ENCODE measurements around the gene C1orf226.
"Not testable (repeated sequence)": the region's sequence is repeated elsewhere in the genome, so short reads cannot be mapped to it uniquely, and the experiment has no call there.

Gene C1orf226, protein sequence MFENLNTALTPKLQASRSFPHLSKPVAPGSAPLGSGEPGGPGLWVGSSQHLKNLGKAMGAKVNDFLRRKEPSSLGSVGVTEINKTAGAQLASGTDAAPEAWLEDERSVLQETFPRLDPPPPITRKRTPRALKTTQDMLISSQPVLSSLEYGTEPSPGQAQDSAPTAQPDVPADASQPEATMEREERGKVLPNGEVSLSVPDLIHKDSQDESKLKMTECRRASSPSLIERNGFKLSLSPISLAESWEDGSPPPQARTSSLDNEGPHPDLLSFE

DNA sequence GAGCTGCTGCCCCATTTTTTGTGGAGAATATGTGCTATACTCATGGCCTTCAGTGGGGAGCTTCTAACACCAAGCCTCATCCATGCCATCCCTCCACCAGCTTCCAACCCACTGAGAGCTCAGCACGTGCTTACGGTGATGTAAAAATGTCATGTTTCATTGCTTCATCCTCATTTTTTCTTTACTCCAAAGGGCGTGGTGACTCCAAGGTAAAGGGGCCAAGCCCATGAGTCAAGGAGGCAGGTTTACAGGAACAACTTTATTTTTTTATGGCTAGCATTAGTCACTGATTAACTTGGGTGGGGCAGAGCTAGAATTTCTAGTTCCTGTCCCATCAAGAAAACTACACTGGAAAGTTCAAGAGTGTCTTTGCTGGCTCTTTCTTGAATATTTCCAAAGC is at the start of gene C1orf226:
C1orf226 (plus strand) TSS at position 346 of the 400 bp plus-strand sequence. CDS start 174 bp downstream, outside the sequence.
- no peak for DNase-seq (ENCODE audit: low read depth in 2 of 2)

DNA sequence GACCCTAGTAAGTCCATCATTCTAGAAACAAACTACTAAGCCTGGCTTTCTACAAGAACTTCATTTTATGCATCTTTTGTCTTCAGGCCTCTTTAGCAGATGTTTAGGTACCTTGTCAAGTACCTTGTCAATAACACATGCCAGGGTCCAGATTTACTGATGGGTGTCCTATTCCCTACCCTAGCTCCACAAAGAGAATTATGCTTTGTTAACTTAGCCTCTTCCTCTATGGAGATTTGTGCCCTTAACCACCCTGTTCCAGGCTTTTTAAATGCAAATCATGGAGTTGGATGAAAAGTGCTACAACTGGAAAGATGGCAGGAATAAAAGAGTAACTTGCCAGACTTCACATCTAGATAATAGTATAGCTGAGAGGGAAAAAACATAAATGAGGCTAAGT is 47.5 kb upstream of the C1orf226 start:
- no peak for DNase-seq (ENCODE audit: low read depth in 2 of 2)

DNA sequence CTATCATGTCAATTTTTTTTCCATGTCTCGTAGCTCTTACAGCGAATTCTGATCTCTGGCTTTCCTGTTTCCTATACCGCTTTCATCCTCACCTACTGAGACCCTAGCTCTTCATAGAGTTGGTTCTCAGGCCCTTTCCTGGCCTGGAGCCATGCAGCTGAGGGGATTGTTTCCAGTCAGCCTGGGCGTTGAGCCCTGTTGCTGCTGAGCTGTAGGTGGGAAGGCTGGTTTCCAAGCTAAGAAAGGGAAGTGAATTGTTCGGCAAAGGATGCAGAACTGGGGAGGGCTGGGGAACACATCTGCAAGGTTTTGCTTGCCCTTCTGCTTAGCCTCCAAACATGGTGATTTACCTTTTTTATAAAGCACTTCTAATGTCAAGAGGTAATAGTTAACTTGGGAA is 46.4 kb upstream of the C1orf226 start:
- no peak for DNase-seq (ENCODE audit: low read depth in 2 of 2)

DNA sequence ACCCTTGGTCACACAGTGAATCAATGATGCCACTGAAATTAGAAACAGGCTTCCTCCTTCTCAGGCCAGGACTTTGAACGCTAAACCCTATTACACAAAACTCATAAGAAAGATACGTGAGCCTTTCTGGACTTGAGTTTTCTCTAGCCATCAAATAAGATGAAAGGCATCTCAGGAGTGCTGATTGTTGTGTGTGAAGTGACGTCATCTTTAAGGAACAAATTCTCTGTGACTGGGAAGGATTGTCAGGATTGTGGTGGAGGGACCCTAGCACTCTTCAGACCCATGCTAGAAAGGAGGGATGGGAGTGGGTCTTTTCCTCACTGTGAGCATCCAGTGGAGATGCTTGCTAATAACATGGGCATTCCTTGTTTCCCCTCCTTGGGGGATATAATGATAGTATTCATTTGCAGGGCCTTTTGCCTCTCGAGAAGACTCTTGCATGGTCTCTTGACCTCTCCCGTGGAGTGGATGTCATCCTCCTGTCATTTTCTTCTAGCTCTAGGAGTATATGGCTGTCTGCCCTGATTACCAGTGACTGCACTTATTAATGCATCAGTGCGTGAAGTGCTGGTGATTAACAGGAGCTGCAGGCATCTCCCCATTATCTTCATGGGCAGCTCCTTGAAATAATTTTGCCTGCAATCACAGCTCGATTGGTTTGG is 44.8 kb upstream of the C1orf226 start:
- DNase-seq (ENCODE audit: low read depth in 2 of 2): no peak

DNA sequence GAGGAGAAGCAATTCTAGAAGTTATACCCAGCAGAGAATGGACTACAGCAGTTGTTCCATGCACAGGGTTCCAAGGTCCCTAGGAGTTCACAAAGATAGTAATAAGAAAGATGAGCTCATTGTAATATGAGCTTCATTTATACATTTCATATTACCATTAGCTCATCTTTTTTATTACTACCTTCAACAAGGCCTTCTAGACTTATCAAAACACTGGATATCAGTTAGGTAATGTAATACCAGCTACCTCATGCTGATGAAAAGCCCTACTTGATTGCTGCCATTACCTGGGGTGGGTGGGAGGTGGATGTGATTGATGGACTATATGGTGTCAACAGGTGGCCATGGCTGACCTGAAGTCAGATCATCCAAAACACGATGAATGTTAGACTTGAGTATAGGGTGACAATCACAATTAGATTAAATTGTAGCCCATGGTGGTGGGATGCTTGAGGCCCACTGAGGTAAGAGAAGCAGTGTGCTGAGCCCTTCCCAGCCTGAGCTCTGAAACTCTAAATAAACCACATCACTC is 39.0 kb upstream of the C1orf226 start:
- no peak for DNase-seq (ENCODE audit: low read depth in 2 of 2)

DNA sequence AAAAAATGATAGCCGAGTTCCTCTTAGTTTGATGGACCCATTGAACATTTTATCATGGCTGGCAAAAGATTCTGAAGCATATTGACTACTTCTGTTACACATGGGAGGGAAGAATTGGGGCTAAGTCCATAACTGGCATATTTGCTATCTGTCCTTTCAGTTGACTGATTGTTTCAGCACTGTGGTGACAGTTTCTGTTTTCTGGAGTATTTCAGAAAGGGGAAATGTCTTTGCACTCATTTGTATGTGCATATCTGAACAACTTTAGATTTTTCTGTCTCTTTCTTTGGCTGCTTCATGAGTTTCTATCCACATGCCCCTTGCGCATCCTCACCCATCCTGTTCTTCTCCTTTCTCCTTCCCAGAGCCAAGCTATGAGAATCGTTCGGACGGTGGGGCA is 38.1 kb upstream of the C1orf226 start:
- DNase-seq (ENCODE audit: low read depth in 2 of 2): no peak

DNA sequence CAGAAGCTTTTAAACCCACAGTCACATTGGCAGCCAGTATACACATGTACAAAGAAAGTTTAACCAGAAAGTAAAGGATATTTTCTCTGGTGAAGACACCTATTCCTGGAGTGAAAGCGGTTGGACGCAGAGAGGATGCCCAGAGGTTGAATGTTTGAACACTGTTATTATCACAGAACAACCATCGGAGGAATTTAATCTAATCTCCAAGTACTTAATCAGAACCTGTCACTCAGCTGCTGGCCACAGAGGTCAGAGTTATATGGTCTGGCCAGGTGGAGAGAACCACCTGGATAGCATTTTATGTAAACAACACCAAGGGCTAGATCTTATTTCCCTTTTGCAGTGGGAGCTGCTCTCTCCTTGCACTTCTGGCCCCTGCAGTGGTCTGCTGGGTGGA is 34.2 kb upstream of the C1orf226 start:
- no peak for DNase-seq (ENCODE audit: low read depth in 2 of 2)

DNA sequence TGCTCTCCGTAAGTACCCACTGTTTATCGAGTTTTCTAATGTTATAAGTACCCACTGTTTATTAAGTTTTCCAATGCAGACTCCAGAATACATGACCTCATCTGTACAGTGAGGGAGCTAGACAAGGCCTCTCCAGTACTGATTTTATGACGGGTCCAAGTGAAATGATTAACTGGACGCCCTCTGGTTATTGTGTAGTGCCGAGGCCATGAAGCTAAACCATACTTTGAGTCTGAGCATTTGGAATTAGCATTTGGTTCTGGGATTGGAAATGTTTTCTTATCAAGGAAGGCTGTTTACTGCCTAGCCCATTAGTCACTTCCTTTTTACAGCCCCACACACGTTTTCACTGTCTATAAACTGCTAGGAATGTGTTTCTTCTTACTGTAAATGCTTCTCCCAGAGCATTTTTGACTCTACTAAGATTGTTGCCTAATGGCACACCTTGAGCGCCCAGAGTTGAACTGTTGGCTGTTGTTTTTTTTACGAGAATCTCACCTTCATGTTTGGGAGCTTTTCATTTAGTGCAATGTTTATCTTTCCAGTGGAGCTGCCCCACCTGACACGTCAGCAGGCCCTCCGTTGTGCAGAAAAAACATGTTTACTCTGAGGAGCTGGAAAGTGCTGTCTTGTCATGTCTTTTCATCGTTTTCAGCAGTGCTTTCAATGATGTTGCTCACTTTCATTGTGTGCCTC is 31.7 kb upstream of the C1orf226 start:
- DNase-seq (ENCODE audit: low read depth in 2 of 2): no peak

DNA sequence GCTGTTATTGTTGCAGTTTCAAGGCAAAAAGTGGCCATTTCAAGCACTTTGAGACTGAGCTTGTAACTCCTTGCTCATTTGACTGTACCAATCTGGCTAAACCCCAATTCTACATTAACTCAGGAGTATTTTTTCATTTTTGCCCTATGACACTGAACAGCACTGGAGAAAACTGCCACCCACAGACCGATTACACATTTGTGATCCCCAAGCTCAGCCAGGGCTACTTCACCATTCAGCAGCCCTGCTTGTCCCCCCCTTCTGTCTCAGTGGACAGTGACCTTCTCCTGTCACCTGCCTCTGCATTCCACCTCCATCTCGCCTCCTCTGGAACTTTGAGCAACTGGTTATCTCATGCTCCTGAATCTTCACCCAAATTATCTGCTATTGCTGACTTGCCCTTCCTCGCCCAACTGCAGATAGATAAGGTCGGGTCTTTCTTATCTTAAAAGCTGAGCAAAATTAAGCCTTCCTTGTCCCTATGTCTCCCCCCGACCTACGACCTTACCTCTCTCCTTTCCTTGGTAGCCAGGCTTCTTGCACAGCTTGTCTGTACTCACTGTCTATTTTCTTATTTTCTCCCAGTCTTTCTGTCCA is 30.2 kb upstream of the C1orf226 start:
- no peak for DNase-seq (ENCODE audit: low read depth in 2 of 2)

DNA sequence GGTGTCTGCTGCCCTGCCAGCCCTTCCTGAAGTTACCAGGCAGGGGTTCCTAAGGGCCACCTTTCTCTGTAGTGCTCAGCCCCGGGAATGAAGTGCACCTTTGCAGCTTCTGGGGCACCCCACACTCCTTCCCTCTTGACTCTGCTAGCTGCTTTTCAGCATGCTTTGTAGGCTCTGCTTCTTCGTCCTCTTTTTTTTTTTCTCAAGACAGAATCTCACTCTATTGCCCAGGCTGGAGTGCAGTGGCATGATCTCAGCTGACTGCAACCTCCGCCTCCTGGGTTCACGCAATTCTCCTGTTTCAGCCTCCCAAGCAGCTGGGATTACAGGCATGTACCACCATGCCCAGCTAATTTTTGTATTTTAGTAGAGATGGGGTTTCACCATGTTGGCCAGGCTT is 29.7 kb upstream of the C1orf226 start:
- DNase-seq (ENCODE audit: low read depth in 2 of 2): not testable (repeated sequence)

DNA sequence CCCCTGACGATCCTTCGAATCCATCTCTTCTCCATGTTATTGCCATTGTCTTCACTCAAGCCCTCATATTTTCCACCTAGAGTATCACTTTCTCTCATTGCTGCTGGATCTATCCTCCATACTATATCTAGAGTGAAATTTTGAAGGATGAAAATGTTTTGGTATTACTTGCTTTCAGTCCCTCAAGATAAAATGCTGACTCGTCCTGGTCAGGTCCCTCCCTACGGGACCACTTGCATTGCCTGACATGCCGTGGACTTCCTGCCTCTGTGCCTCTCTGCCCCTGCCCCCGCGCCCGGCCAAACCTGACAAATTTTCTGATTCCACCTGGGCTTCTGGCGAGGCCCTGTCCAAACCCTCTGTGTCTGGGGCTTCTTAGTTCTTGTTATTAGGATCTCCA is 28.4 kb upstream of the C1orf226 start:
- no peak for DNase-seq (ENCODE audit: low read depth in 2 of 2)

DNA sequence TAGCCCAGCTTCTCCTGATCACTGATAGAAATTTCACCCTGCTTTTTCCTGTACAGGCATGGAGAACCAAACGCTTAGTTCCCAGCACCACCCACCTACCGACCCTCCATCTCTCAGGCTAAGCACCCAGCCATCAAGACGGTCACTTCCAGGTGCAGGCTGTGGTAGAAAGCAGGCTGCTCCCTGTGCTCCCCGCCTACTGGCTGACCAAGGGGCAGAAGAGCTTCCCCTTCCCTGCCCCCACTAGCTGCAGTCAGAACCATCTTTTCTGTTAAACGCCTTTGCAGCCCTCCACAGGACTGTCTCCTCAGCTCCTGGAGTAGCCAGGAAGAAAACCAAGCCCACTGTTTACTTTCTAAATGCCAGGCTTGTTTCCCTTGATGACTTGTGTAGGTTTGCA is 27.8 kb upstream of the C1orf226 start:
- no peak for DNase-seq (ENCODE audit: low read depth in 2 of 2)

DNA sequence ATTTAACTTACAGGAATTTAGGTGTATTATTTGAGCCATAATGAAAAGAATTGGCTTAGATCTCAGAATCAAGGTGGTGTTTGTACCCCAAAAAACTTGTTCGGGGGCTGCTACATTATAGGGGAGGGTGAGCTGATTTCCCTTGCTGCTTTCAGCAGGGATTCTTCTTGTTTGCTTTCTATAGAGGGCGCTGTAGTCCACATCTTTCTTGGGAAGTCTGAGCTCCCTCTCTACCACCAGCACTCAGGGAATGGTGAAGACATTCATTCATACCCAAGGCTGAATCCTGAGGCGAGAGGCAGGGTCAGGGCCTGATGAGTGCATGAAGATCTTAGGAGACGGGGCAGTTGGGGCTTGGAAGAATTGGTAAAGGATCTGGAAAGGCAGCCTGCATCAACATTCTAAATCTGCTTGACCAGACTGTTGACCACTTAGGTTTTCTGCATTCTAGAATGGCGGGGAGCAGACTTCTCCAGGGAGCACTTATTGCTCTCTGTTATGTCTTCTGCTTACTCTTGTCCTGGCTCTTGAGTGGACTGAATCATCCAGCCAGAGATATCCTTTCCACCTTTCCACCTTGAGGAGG is 23.8 kb upstream of the C1orf226 start:
- no peak for DNase-seq (ENCODE audit: low read depth in 2 of 2)

DNA sequence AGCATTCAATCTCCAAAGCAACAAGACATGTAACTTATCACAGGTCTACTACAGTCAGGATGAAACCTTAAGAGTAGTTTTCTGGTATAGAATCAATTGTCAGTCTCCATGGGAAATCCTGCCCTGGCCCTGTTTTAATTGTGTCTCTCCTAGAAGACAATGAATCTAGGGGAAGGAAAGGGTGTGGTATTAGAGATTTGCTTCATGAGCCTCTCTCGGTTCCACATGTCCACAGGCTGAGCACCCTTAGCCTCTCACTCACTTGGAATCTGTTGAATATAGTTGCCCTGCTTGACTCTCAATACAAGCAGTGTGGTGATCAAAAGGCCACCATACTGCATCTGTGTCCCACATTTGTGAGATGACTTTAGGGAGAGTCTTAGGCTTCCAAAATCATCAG is 22.6 kb upstream of the C1orf226 start:
- DNase-seq (ENCODE audit: low read depth in 2 of 2): no peak

DNA sequence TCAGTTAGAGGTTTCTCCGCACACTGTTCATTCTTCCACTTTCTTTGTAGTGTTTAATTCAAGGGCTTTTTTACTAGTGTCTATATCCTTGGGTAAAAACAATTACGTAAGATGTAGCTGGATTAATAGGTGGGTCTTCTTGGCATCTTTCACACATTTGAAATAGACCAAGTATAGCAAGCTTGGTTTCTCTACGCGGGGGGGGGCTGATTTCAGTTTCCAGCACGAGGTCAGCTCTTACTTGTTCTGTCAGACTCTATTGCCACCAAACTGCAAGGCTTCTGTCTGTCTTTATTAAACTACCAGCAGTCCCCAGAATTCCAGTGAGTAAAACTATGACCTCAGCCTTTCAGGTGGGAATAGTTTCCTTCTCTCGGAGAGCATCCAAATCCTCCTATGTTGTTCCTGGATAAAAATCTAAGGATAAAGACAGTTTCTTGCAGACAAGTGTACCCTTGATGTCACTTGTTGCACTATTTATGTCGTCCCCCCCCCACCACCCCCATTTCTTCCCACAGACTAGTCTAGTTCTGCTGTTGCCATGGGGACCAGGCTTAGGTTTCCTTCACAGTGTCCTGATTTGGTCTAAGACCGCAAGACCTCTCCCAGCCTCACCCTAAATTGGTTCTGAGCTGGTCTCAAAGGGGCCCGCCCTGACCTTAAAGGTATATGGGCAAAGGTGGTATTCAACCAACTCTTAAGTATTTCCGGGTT is 21.8 kb upstream of the C1orf226 start:
- DNase-seq (ENCODE audit: low read depth in 2 of 2): no peak

DNA sequence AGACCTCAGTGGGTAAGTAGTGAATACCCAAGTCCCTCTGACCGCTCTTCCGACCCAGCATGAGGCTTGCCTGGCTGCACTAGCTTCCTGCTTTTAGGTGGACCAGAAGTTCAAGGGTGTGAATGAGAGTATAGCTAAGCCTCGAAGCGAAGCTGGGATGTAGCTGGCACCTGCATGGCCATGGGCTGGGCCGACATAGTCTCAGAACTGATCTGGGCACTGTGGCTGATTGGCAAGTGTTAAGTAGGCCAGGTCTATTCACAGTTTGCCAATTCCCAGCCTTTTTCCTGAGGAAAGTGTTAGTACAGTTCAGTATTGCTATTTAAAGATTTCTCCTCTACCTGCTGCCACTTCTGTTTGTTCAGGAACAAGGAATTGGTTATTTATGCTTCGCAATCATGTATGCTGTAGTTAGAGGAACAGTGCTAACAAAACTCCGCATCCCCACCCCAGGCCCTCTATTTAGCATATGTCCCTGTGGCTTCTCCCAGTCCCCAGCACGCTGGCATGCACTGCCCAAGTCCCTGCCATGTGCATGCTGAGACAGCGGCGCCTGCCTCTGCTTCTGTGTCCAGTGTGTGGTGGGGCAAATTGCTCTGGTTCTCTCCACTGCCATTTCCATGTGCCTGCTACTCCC is 21.2 kb upstream of the C1orf226 start:
- DNase-seq (ENCODE audit: low read depth in 2 of 2): no peak

DNA sequence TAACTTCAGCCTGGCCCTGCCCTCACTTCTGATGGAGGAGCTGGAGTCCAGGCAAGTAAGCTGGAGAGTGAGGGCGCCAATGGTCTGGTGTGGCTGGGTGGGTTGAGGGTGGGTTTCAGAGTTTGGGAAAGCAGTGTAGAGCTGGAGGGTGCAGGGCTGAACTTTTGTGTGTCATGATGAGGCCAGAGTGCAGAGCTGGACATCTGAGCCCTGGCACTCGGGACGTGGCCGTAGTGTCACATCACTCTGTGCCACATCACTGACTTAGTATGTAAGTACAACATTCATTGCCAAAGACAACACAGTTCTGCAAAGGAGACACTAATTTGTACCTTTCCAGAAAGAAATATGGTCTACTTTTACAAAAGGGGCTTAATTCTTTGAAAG is 20.7 kb upstream of the C1orf226 start:
- DNase-seq (ENCODE audit: low read depth in 2 of 2): no peak

DNA sequence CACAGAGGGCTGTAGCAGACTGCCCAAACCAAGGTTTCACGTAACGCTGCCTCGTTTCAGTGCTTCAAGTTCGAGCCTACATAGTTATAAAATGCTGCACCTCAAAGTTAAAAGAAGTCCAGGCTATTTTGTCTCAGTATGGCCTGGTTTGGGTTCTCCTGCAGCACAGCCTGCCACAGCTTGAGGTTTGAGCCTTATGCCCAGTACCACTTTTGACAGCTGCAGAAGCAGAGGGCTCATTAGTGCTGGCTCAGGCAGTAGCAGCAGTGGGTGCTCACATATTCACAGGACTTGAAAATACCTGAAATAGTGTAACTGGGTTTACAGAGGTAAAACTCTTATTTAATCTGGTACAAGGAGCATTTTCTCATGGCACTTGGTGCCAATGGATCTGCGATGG is 20.2 kb upstream of the C1orf226 start:
- DNase-seq (ENCODE audit: low read depth in 2 of 2): no peak

DNA sequence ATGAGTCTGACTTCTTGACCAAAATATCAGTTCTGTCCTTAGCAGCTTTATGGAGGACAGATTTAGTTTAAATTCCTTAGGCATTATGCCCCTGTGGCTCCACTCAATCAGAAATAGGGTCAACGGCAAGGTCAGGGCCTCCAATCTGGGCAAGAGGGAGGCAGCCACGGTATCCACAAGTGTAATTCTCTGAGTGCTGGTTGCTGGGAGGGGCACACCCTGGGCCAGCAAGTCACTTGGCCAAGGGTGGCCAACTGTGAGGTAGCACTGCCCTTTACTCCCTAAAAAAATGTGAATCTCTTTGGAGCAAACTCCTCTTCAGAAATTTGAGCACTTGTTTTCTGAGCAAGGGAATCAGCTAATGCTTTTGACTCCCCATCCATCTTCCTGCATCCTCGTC is 17.7 kb upstream of the C1orf226 start:
- DNase-seq (ENCODE audit: low read depth in 2 of 2): no peak

DNA sequence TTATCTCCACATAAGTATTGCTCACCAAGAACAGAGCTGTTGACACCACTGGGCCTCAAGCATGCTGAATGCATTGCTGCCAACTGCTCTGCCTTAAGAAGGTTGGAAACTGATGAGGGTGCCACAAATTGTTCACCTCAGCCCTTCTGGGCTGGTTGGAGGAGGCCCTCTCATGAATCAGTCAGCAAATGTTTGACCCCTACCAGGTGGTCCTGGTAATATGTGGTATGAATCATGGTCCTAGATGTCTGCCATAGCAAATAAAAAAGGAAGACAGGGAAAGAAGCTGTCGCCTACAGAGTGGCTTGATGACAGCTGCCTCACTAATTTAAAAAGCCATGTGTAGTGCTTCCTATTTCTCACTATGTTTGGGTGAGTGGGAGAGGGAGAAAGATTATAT is 17.0 kb upstream of the C1orf226 start:
- DNase-seq (ENCODE audit: low read depth in 2 of 2): no peak

Data from stimulated activated CD8-positive, alpha-beta memory T cell treated with anti-CD3 and anti-CD28 coated beads, Interleukin-7, amount 100 ng/mL, for 4 hours (primary cell).